Testis (tissue), 3 donors: ENCODE results near the gene CEACAM16. TPM values are rescaled to one million over a fixed set of nuclear protein-coding genes. Genes with fewer than 3 reads are reported as not detected.

Experiments
- DNase-seq: peaks from one replicate; pipeline ENCODE4 v3.0.0-alpha.2; 2019
- H3K27ac ChIP-seq, 2 donors: fragments of 200-600 bp; sonication (generic); one replicate each; pipeline ENCODE4 v1.5.1; 2019
- H3K27me3 ChIP-seq: fragments of 200-600 bp; sonication (generic); one replicate; pipeline ENCODE4 v1.5.1; 2019
- H3K36me3 ChIP-seq: fragments of 200-600 bp; sonication (generic); one replicate; pipeline ENCODE4 v1.5.1; 2017; ENCODE audit warnings: low read depth; ENCODE audit errors: missing control alignments
- H3K4me1 ChIP-seq: fragments of 200-600 bp; sonication (generic); one replicate; pipeline ENCODE4 v1.5.1; 2019
- H3K4me3 ChIP-seq, 2 donors: fragments of 200-600 bp; sonication (generic); one replicate each; pipeline ENCODE4 v1.5.1; 2017 to 2019
- H3K9me3 ChIP-seq: fragments of 200-600 bp; sonication (generic); one replicate; pipeline ENCODE4 v1.5.1; 2017
- CTCF ChIP-seq, 3 experiments: fragments of 450-650 bp in 2 of 3; fragments of 200-600 bp in 1 of 3; sonication (generic) in 1 of 3; IDR thresholded peaks; one replicate each; pipeline ENCODE4 v1.5.1; 2016 to 2019; ENCODE audit warnings: antibody characterized with exemption in 3 of 3, mild to moderate bottlenecking in 2 of 3, moderate library complexity in 1 of 3
- POLR2A ChIP-seq: fragments of 450-650 bp; IDR thresholded peaks from one replicate; pipeline ENCODE4 v1.6.1; 2017; ENCODE audit warnings: antibody characterized with exemption, mild to moderate bottlenecking, moderate library complexity
- WGBS, 2 donors: methylation state at CpG; one replicate each; pipeline ENCODE4 v1.1.5; 2018; 5-methylcytosine and 5-hydroxymethylcytosine counted together
- intact Hi-C: fragments of 100-400 bp; cut with DNase I; formaldehyde crosslinking; loops from one replicate; pipeline ENCODE4 v1.15.1; 2023; ENCODE audit warnings: low total_unique reads
- polyA plus RNA-seq: library from polyadenylated mRNA; stranded (reverse); fragments of 350-450 nt; fragmentation: Illumina TruSeq; extraction: RNeasy Lipid Tissue Mini Kit (QIAGEN cat#74804); gene quantifications from one replicate; pipeline ENCODE4 v1.2.3, GENCODE V29; 2014; ENCODE audit warnings: low read depth, low replicate concordance; ENCODE audit not compliant: insufficient read depth
- total RNA-seq, 2 donors: library from RNA; depleted of rRNA; stranded (reverse); fragments of >200 nt; gene quantifications; one replicate each; pipeline ENCODE4 v1.2.3, GENCODE V29; 2016

CEACAM16 gene
- total and polyA plus RNA-seq, 3 donors from 2014 or later, result 0.50 TPM; not detected in 2

GRCh38 chr19:44689290-44690130, 9.4 kb upstream of the CEACAM16 start:
- H3K36me3 ChIP-seq, result no peaks in the 10 kb centered on the region
- no peak overlapping the region for H3K27ac ChIP-seq
- intact Hi-C loops, result no loop called here
- WGBS, 2 donors, result 44 to 49% methylated on average over 9 to 11 of the region's 11 CpGs
- no peaks in the 10 kb centered on the region for H3K27me3 ChIP-seq
- no peaks in the 10 kb centered on the region for H3K9me3 ChIP-seq
- H3K4me3 ChIP-seq, result no peak overlapping the region
- TF ChIP-seq CTCF (IDR thresholded peaks at IDR 0.05) (peak; percentile 66 to 89 (median 86)), POLR2A (no peak)
- peak; percentile 89 for DNase-seq
- H3K4me1 ChIP-seq, result no peaks in the 10 kb centered on the region

DNA sequence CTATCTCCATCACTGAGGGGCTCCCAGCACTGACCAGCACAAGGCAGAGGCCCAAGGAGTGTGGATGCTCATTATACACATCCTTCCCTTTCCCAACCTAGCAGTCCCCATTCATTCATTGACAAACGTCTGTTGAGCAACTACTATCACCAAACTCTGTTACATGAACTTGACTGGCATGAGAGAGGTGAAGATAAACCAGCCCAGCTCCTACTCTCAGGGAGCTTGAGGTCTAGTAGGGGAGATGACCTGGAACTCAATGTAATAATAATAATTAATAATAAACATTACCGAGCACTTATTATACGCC, 8.9 kb upstream of the CEACAM16 start:
- no peak for DNase-seq
- TF ChIP-seq CTCF (IDR thresholded peaks at IDR 0.05) (no peak), POLR2A (no peak)
- Histone ChIP-seq H3K36me3 (no peaks in the 10 kb centered on the region), H3K4me3 (no peak overlapping the region), H3K27me3 (no peaks in the 10 kb centered on the region), H3K9me3 (no peaks in the 10 kb centered on the region), H3K27ac (no peak overlapping the region), H3K4me1 (no peaks in the 10 kb centered on the region)
- WGBS, 2 donors, result 86 to 88% methylated on average over 3 of the region's 3 CpGs
- intact Hi-C loops, result no loop called here

DNA sequence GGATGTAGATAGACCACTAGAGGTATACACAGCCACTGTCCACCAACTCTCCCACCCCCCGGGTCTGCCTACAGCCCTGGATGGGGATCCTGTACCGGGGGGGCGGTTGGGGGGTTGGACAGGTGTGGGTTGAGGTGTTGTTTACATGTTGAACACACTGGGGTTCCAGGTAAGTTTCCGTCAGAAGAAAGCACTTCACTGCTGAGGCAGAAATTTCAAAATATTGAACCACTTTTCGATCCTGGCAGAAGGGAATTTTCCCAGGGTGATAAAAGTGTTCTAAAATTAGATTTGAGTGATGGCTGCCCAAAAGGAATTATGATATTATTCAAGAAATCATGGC, 6.6 kb upstream of the CEACAM16 start:
- no peaks in the 10 kb centered on the region for H3K36me3 ChIP-seq
- intact Hi-C loops, result no loop called here
- H3K4me1 ChIP-seq, result no peaks in the 10 kb centered on the region
- no peaks in the 10 kb centered on the region for H3K27me3 ChIP-seq
- H3K27ac ChIP-seq, result no peak overlapping the region
- no peaks in the 10 kb centered on the region for H3K9me3 ChIP-seq
- no peak overlapping the region for H3K4me3 ChIP-seq
- WGBS, 2 donors, result 58 to 62% methylated on average over 5 of the region's 5 CpGs
- no peak for DNase-seq
- no peak for TF ChIP-seq CTCF (IDR thresholded peaks at IDR 0.05)

DNA sequence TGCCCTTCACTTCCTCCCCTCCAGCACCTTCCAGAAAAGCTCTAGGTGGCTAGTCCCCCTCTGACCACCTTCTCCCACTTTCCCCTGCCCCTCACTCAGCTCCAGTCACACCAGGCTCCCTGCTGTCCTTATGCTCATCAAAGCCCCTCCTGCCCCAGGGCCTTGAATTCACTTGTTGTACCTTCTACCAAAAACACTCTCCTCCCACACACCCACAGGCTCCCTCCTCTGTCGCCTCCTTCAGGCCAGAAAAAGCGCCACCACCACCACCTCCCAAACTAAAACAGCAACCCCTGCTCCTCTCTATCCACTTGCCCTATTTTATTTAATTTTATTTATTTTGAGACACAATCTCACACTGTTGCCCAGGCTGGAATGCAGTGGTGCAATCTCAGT, 4.8 kb upstream of the CEACAM16 start:
- Histone ChIP-seq H3K4me3 (no peak overlapping the region), H3K27ac (no peak overlapping the region), H3K4me1 (no peaks in the 10 kb centered on the region), H3K36me3 (no peaks in the 10 kb centered on the region), H3K9me3 (no peaks in the 10 kb centered on the region), H3K27me3 (no peaks in the 10 kb centered on the region)
- intact Hi-C loops, result no loop called here
- WGBS, 2 donors, result 85 to 86% methylated on average over 2 of the region's 2 CpGs
- no peak for DNase-seq
- no peak for TF ChIP-seq POLR2A
- no peak for TF ChIP-seq CTCF (IDR thresholded peaks at IDR 0.05)
